ENCODE data around the gene DPH3. TPM values are rescaled to one million over a fixed set of nuclear protein-coding genes. Genes with fewer than 3 reads are reported as not detected.

DPH3 gene
- polyA plus RNA-seq, 1 donor (not counting 4 experiments of a cell fraction or from before 2014, with no cell fraction given): 36.7 TPM

DNA sequence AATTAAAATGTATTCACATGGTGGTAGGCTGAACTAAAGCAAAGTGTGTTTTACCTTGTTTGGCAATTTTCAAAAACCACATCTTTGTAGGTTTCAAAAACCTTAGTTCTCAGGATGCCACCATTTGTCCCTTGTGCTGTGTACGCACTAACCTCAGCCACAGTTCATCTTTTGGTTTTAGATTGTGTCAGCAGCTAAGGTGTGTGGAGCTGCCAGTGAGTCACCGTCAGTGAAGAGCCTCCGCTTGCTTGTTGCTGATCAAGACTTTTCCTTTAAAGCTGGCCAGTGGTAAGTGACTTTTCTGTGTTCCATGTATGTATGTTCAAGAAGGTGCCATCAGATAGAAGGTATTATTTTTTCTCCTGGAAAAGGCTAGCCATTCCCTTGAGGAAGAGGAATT lies 21.4 kb upstream of the DPH3 start:
- H3K79me2 ChIP-seq (ENCODE audit: control insufficient read depth, insufficient read depth, low read length): no peaks in the 10 kb centered on the region
- H3K4me2 ChIP-seq (ENCODE audit: control insufficient read depth, extremely low read depth, insufficient read depth, low read depth, low read length): no peak overlapping the region
- dilution Hi-C loops (cut with MboI; ENCODE audit: extremely low pct_ligation_motif_present, low sequenced_read_pairs): no loop called here
- no peak for DNase-seq (ENCODE audit: low read depth, low spot score)
- H3K27me3 ChIP-seq (ENCODE audit: control insufficient read depth, extremely low read depth, insufficient read depth, low read length): no peaks in the 10 kb centered on the region
- no peak overlapping the region for H3K9ac ChIP-seq (ENCODE audit: control insufficient read depth, extremely low read depth, insufficient read depth, low read length)
- no peaks in the 10 kb centered on the region for H4K20me1 ChIP-seq (ENCODE audit: control insufficient read depth, extremely low read depth, insufficient read depth, low read length)
- FAIRE-seq: no peak
- H3K36me3 ChIP-seq (ENCODE audit: control insufficient read depth in 2 of 2, extremely low read depth in 1 of 2, insufficient read depth in 2 of 2, low read length in 2 of 2): peaks cover 12 to 27% of the 10 kb centered on the region in 2 experiments
- H3K4me1 ChIP-seq (ENCODE audit: control insufficient read depth, extremely low read depth, insufficient read depth, low read length): no peaks in the 10 kb centered on the region
- H3K27ac ChIP-seq (ENCODE audit: control insufficient read depth, insufficient read depth, low read length): no peak overlapping the region
- no peak overlapping the region for H2AFZ ChIP-seq (ENCODE audit: control insufficient read depth, low read length)
- H3K9me3 ChIP-seq (ENCODE audit: control insufficient read depth, low read depth, low read length): no peaks in the 10 kb centered on the region
- no peaks in the 10 kb centered on the region for H3K9me1 ChIP-seq (ENCODE audit: control insufficient read depth, extremely low read depth, insufficient read depth, low read length)
- no peak for TF ChIP-seq EZH2 (IDR thresholded peaks at IDR 0.05; ENCODE audit: low read length)
- TF ChIP-seq, protein P1, sequence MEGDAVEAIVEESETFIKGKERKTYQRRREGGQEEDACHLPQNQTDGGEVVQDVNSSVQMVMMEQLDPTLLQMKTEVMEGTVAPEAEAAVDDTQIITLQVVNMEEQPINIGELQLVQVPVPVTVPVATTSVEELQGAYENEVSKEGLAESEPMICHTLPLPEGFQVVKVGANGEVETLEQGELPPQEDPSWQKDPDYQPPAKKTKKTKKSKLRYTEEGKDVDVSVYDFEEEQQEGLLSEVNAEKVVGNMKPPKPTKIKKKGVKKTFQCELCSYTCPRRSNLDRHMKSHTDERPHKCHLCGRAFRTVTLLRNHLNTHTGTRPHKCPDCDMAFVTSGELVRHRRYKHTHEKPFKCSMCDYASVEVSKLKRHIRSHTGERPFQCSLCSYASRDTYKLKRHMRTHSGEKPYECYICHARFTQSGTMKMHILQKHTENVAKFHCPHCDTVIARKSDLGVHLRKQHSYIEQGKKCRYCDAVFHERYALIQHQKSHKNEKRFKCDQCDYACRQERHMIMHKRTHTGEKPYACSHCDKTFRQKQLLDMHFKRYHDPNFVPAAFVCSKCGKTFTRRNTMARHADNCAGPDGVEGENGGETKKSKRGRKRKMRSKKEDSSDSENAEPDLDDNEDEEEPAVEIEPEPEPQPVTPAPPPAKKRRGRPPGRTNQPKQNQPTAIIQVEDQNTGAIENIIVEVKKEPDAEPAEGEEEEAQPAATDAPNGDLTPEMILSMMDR (optimal IDR thresholded peaks at IDR 0.05 in 1 of 3, IDR thresholded peaks at IDR 0.05 in 1 of 3, conservative IDR thresholded peaks at IDR 0.05 in 1 of 3; ENCODE audit: extremely low read depth in 1 of 3, insufficient read depth in 2 of 3, low read length in 3 of 3): no peak
- H3K4me3 ChIP-seq (ENCODE audit: control insufficient read depth in 2 of 3, extremely low read depth in 1 of 3, insufficient read depth in 2 of 3, low read depth in 1 of 3, low read length in 3 of 3): no peak overlapping the region

GRCh38 chr3:16284633-16285032 lies 19.9 kb upstream of the DPH3 start:
- H3K27ac ChIP-seq (ENCODE audit: control insufficient read depth, insufficient read depth, low read length): no peak overlapping the region
- H3K4me3 ChIP-seq (ENCODE audit: control insufficient read depth in 2 of 3, extremely low read depth in 1 of 3, insufficient read depth in 2 of 3, low read depth in 1 of 3, low read length in 3 of 3): no peak overlapping the region
- H2AFZ ChIP-seq (ENCODE audit: control insufficient read depth, low read length): no peak overlapping the region
- DNase-seq (ENCODE audit: low read depth, low spot score): no peak
- H3K79me2 ChIP-seq (ENCODE audit: control insufficient read depth, insufficient read depth, low read length): no peaks in the 10 kb centered on the region
- no peak overlapping the region for H3K4me2 ChIP-seq (ENCODE audit: control insufficient read depth, extremely low read depth, insufficient read depth, low read depth, low read length)
- TF ChIP-seq, protein P1 (optimal IDR thresholded peaks at IDR 0.05 in 1 of 3, IDR thresholded peaks at IDR 0.05 in 1 of 3, conservative IDR thresholded peaks at IDR 0.05 in 1 of 3; ENCODE audit: extremely low read depth in 1 of 3, insufficient read depth in 2 of 3, low read length in 3 of 3): no peak
- TF ChIP-seq EZH2 (IDR thresholded peaks at IDR 0.05; ENCODE audit: low read length): no peak
- H4K20me1 ChIP-seq (ENCODE audit: control insufficient read depth, extremely low read depth, insufficient read depth, low read length): no peaks in the 10 kb centered on the region
- no peaks in the 10 kb centered on the region for H3K9me1 ChIP-seq (ENCODE audit: control insufficient read depth, extremely low read depth, insufficient read depth, low read length)
- no peak for FAIRE-seq
- no peaks in the 10 kb centered on the region for H3K27me3 ChIP-seq (ENCODE audit: control insufficient read depth, extremely low read depth, insufficient read depth, low read length)
- H3K4me1 ChIP-seq (ENCODE audit: control insufficient read depth, extremely low read depth, insufficient read depth, low read length): no peaks in the 10 kb centered on the region
- no peak overlapping the region for H3K9ac ChIP-seq (ENCODE audit: control insufficient read depth, extremely low read depth, insufficient read depth, low read length)
- peaks cover 12 to 22% of the 10 kb centered on the region in 2 experiments for H3K36me3 ChIP-seq (ENCODE audit: control insufficient read depth in 2 of 2, extremely low read depth in 1 of 2, insufficient read depth in 2 of 2, low read length in 2 of 2)
- dilution Hi-C loops (cut with MboI; ENCODE audit: extremely low pct_ligation_motif_present, low sequenced_read_pairs): no loop called here
- no peaks in the 10 kb centered on the region for H3K9me3 ChIP-seq (ENCODE audit: control insufficient read depth, low read depth, low read length)
